Tibial nerve (tissue), 4 donors: ENCODE data around the gene WDR81.

Source experiments
- EP300 ChIP-seq, 2 donors: sonication (generic); formaldehyde crosslinking; IDR thresholded peaks; one replicate each; pipeline ENCODE4 v1.6.1; 2017; ENCODE audit warnings: antibody characterized with exemption in 2 of 2, mild to moderate bottlenecking in 1 of 2
- POLR2A ChIP-seq, 2 donors: fragments of 450-650 bp; IDR thresholded peaks; one replicate each; pipeline ENCODE4 v1.6.1; 2017; ENCODE audit warnings: antibody characterized with exemption in 2 of 2, mild to moderate bottlenecking in 2 of 2, moderate library complexity in 2 of 2
- TF ChIP-seq, protein P1 (sequence below), 5 experiments: fragments of 200-600 bp in 3 of 5; fragments of 450-650 bp in 2 of 5; sonication (generic) in 3 of 5; IDR thresholded peaks; one replicate each; pipeline ENCODE4 v1.5.1; 2016 to 2019; ENCODE audit warnings: antibody characterized with exemption in 5 of 5, mild to moderate bottlenecking in 3 of 5, moderate library complexity in 2 of 5

- TF ChIP-seq, protein P1, sequence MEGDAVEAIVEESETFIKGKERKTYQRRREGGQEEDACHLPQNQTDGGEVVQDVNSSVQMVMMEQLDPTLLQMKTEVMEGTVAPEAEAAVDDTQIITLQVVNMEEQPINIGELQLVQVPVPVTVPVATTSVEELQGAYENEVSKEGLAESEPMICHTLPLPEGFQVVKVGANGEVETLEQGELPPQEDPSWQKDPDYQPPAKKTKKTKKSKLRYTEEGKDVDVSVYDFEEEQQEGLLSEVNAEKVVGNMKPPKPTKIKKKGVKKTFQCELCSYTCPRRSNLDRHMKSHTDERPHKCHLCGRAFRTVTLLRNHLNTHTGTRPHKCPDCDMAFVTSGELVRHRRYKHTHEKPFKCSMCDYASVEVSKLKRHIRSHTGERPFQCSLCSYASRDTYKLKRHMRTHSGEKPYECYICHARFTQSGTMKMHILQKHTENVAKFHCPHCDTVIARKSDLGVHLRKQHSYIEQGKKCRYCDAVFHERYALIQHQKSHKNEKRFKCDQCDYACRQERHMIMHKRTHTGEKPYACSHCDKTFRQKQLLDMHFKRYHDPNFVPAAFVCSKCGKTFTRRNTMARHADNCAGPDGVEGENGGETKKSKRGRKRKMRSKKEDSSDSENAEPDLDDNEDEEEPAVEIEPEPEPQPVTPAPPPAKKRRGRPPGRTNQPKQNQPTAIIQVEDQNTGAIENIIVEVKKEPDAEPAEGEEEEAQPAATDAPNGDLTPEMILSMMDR (IDR thresholded peaks at IDR 0.05) = no peak
- TF ChIP-seq EP300 (IDR thresholded peaks at IDR 0.05) (no peak), POLR2A (IDR thresholded peaks at IDR 0.05) (no peak)
These were observed 12.7 kb upstream of the WDR81 start for GRCh38 chr17:1711804-1712203.
